ENCODE results near the gene ZBTB16.

The ZBTB16 gene

DNA sequence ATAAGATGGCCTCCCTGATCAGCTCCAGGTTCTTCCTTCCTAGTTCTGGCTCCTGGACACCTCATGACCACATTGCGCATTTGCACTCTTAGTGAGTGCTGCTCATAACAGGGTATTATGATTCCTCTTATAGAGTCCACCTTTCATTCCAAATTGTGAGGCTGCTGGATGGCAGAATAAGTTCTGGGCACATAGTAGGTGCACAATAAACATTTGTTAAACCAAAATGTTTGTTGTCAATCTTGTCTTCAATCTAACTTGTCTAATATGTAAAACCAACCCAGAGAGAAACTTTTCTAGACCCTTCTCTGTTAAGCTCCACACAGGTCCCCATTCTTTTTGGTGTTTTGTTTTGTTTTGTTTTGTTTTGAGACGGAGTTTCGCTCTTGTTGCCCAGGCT, 22.6 kb upstream of the ZBTB16 start:
- no peaks in the 10 kb centered on the region for H3F3A ChIP-seq (ENCODE audit: insufficient read depth, low read length)
- no peaks in the 10 kb centered on the region for H3K27me3 ChIP-seq (replicated peaks; ENCODE audit: insufficient read depth, low read length)
- H3K36me3 ChIP-seq (replicated peaks; ENCODE audit: insufficient read depth, low read length) = no peaks in the 10 kb centered on the region
- H3K4me1 ChIP-seq (ENCODE audit: low read length) = no peaks in the 10 kb centered on the region
- no peak overlapping the region for H3K27ac ChIP-seq (ENCODE audit: low read length)
- H3K4me2 ChIP-seq (ENCODE audit: low read depth, low read length) = no peak overlapping the region
- no peaks in the 10 kb centered on the region for H4K20me1 ChIP-seq (ENCODE audit: insufficient read depth, low read length)
- no peak overlapping the region for H3K9ac ChIP-seq (ENCODE audit: low read length)
- no peak overlapping the region for H2AFZ ChIP-seq (ENCODE audit: low read length)
- H3K4me3 ChIP-seq (ENCODE audit: low read length) = no peak overlapping the region
- TF ChIP-seq, protein P1, sequence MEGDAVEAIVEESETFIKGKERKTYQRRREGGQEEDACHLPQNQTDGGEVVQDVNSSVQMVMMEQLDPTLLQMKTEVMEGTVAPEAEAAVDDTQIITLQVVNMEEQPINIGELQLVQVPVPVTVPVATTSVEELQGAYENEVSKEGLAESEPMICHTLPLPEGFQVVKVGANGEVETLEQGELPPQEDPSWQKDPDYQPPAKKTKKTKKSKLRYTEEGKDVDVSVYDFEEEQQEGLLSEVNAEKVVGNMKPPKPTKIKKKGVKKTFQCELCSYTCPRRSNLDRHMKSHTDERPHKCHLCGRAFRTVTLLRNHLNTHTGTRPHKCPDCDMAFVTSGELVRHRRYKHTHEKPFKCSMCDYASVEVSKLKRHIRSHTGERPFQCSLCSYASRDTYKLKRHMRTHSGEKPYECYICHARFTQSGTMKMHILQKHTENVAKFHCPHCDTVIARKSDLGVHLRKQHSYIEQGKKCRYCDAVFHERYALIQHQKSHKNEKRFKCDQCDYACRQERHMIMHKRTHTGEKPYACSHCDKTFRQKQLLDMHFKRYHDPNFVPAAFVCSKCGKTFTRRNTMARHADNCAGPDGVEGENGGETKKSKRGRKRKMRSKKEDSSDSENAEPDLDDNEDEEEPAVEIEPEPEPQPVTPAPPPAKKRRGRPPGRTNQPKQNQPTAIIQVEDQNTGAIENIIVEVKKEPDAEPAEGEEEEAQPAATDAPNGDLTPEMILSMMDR (IDR thresholded peaks at IDR 0.05; ENCODE audit: low read length) = no peak
- TF ChIP-seq EZH2phosphoT487 (IDR thresholded peaks at IDR 0.05; ENCODE audit: low read length) (no peak), EZH2 (optimal IDR thresholded peaks at IDR 0.05; ENCODE audit: low read depth, low read length) (no peak)
- no peak for DNase-seq
- no peaks in the 10 kb centered on the region for H3K9me3 ChIP-seq (replicated peaks; ENCODE audit: insufficient read depth, low read length)
- H3K79me2 ChIP-seq (ENCODE audit: low read length) = no peaks in the 10 kb centered on the region
- no peaks in the 10 kb centered on the region for H3K9me2 ChIP-seq (replicated peaks; ENCODE audit: insufficient read depth, low read length)

DNA sequence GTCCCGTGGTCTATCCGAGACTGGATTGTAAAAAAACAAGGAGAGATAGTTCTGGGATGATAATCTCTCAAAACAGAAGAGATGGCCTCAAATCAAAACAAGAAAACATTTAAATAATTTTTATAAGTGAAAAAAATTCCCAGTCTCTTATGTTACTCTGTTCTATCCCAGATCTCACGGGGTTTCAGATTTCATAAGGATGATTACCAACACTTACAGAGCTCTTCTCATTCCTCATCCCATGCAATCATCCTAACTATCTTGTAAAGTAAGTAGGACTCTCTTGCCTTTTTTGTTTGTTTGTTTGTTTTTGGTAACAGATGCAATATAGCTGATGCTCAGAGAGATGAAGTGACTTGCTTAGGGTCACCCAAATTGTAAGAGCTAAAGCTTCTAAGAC, 20.0 kb upstream of the ZBTB16 start:
- Histone ChIP-seq H3K36me3 (replicated peaks; ENCODE audit: insufficient read depth, low read length) (no peaks in the 10 kb centered on the region), H3F3A (ENCODE audit: insufficient read depth, low read length) (no peaks in the 10 kb centered on the region), H3K9ac (ENCODE audit: low read length) (no peak overlapping the region), H2AFZ (ENCODE audit: low read length) (no peak overlapping the region), H3K27me3 (replicated peaks; ENCODE audit: insufficient read depth, low read length) (no peaks in the 10 kb centered on the region), H3K27ac (ENCODE audit: low read length) (no peak overlapping the region), H3K4me1 (ENCODE audit: low read length) (0 out of 2 replicates have a peak, but pooled peaks cover 3% of the 10 kb centered on the region), H3K9me2 (replicated peaks; ENCODE audit: insufficient read depth, low read length) (no peaks in the 10 kb centered on the region), H4K20me1 (ENCODE audit: insufficient read depth, low read length) (no peaks in the 10 kb centered on the region), H3K79me2 (ENCODE audit: low read length) (no peaks in the 10 kb centered on the region), H3K4me2 (ENCODE audit: low read depth, low read length) (no peak overlapping the region), H3K9me3 (replicated peaks; ENCODE audit: insufficient read depth, low read length) (no peaks in the 10 kb centered on the region), H3K4me3 (ENCODE audit: low read length) (no peak overlapping the region)
- TF ChIP-seq EZH2 (optimal IDR thresholded peaks at IDR 0.05; ENCODE audit: low read depth, low read length) (no peak), EZH2phosphoT487 (IDR thresholded peaks at IDR 0.05; ENCODE audit: low read length) (no peak)
- TF ChIP-seq, protein P1 (IDR thresholded peaks at IDR 0.05; ENCODE audit: low read length) = no peak
- no peak for DNase-seq

DNA sequence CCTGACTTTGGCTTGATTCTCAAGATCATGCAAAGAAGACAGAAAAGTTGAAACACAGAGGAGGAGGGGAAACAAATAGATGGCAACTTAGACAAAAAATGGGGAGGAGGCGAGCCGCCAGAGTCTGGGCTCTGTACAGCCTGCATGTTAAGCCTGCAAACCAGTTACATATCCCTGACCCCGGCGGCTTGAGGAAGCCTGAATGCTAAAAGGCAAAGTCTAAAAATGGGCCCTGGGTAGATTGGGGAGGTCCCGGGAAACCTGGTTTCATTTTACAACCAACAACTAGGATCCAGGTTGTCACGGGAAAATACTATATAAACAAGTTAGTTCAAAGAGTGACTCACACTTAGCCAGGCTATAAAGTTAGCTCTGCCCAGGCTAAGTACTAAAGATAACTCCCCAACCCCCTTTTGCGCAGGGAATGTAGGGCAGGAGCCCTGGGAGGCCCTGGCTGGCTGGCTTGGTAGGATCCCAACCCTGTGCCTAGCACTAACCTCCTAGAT, 18.8 kb upstream of the ZBTB16 start:
- no peaks in the 10 kb centered on the region for H3F3A ChIP-seq (ENCODE audit: insufficient read depth, low read length)
- no peaks in the 10 kb centered on the region for H3K36me3 ChIP-seq (replicated peaks; ENCODE audit: insufficient read depth, low read length)
- no peaks in the 10 kb centered on the region for H4K20me1 ChIP-seq (ENCODE audit: insufficient read depth, low read length)
- H3K9ac ChIP-seq (ENCODE audit: low read length) = no peak overlapping the region
- H3K27me3 ChIP-seq (replicated peaks; ENCODE audit: insufficient read depth, low read length) = no peaks in the 10 kb centered on the region
- no peak overlapping the region for H3K4me2 ChIP-seq (ENCODE audit: low read depth, low read length)
- no peak overlapping the region for H2AFZ ChIP-seq (ENCODE audit: low read length)
- no peak overlapping the region for H3K4me3 ChIP-seq (ENCODE audit: low read length)
- H3K27ac ChIP-seq (ENCODE audit: low read length) = no peak overlapping the region
- no peak for DNase-seq
- no peaks in the 10 kb centered on the region for H3K79me2 ChIP-seq (ENCODE audit: low read length)
- no peaks in the 10 kb centered on the region for H3K9me2 ChIP-seq (replicated peaks; ENCODE audit: insufficient read depth, low read length)
- TF ChIP-seq EZH2phosphoT487 (IDR thresholded peaks at IDR 0.05; ENCODE audit: low read length) (no peak), EZH2 (optimal IDR thresholded peaks at IDR 0.05; ENCODE audit: low read depth, low read length) (no peak)
- TF ChIP-seq, protein P1 (IDR thresholded peaks at IDR 0.05; ENCODE audit: low read length) = no peak
- H3K9me3 ChIP-seq (replicated peaks; ENCODE audit: insufficient read depth, low read length) = no peaks in the 10 kb centered on the region
- 0 out of 2 replicates have a peak, but pooled peaks cover 3% of the 10 kb centered on the region for H3K4me1 ChIP-seq (ENCODE audit: low read length)

Data from MM.1S (cell line).